KMS-11 (cell line): ENCODE measurements around the gene CHI3L2.

Source experiments
- H2AFZ ChIP-seq: fragments of 200-600 bp; sonication (generic); 2 replicates; pipeline ENCODE4 v1.6.1; 2016; ENCODE audit warnings: antibody characterized with exemption, mixed run types, low read depth
- H3K27ac ChIP-seq: fragments of 200-600 bp; sonication (generic); 2 replicates; pipeline ENCODE4 v1.6.1; 2016; ENCODE audit warnings: mild to moderate bottlenecking, mixed run types
- H3K27me3 ChIP-seq: fragments of 200-600 bp; sonication (generic); 2 replicates; pipeline ENCODE4 v1.6.1; 2017; ENCODE audit warnings: mild to moderate bottlenecking, low read depth, mixed run types, moderate library complexity; ENCODE audit not compliant: insufficient read depth
- H3K36me3 ChIP-seq: fragments of 200-600 bp; sonication (generic); 2 replicates; pipeline ENCODE4 v1.6.1; 2017; ENCODE audit warnings: mild to moderate bottlenecking, mixed run types; ENCODE audit not compliant: insufficient read depth
- H3K4me1 ChIP-seq: fragments of 200-600 bp; sonication (generic); 2 replicates; pipeline ENCODE4 v1.6.1; 2016; ENCODE audit warnings: mild to moderate bottlenecking, low read depth, mixed run types; ENCODE audit not compliant: poor library complexity, severe bottlenecking
- H3K4me2 ChIP-seq: fragments of 200-600 bp; sonication (generic); 2 replicates; pipeline ENCODE4 v1.7.0; 2016; ENCODE audit warnings: mild to moderate bottlenecking, mixed run types
- H3K4me3 ChIP-seq: fragments of 200-600 bp; sonication (generic); IDR thresholded peaks from 2 replicates; pipeline ENCODE4 v1.6.1; 2017; ENCODE audit warnings: low read depth, low read length, mixed read lengths; ENCODE audit not compliant: insufficient read depth
- H3K79me2 ChIP-seq: fragments of 200-600 bp; sonication (generic); 2 replicates; pipeline ENCODE4 v1.6.1; 2016; ENCODE audit warnings: low read depth, mixed run types; ENCODE audit not compliant: insufficient read depth
- H3K9ac ChIP-seq: fragments of 200-600 bp; sonication (generic); 2 replicates; pipeline ENCODE4 v1.6.1; 2016; ENCODE audit warnings: mild to moderate bottlenecking, mixed run types
- H4K20me1 ChIP-seq: fragments of 200-600 bp; sonication (generic); 2 replicates; pipeline ENCODE4 v1.6.1; 2016; ENCODE audit warnings: mild to moderate bottlenecking, mixed run types; ENCODE audit not compliant: insufficient read depth
- TF ChIP-seq, protein P1 (sequence below): fragments of 200-600 bp; sonication (generic); conservative IDR thresholded peaks from 2 replicates; pipeline ENCODE4 v1.6.1; 2017; ENCODE audit warnings: low read depth, mild to moderate bottlenecking, antibody characterized with exemption, low read length, moderate library complexity, mixed read lengths

The CHI3L2 gene, protein sequence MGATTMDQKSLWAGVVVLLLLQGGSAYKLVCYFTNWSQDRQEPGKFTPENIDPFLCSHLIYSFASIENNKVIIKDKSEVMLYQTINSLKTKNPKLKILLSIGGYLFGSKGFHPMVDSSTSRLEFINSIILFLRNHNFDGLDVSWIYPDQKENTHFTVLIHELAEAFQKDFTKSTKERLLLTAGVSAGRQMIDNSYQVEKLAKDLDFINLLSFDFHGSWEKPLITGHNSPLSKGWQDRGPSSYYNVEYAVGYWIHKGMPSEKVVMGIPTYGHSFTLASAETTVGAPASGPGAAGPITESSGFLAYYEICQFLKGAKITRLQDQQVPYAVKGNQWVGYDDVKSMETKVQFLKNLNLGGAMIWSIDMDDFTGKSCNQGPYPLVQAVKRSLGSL

DNA sequence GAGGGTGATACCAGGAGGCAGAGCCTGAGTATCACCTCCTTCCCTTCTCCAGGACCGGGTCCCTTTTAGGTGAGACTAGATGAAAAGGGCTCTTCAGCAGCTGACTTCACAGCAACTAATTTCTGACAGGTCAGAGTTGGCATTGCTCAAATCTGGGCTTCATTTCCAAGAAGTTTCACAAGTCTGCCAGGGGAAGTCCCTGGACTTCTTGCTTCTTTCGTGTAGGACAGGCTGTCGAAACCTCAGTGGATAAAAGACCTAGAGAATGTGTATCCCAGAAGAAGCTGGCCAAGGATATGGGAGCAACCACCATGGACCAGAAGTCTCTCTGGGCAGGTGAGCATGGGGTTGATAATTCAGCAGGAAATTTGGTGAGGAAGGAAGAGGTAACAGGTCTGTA lies at the start of gene CHI3L2:
Gene CHI3L2 (plus strand): TSS at position 280 of the 400 bp plus-strand sequence. CDS start 17 bp downstream, at position 297.
- Histone ChIP-seq H3K9ac (no peak within 1 kb of the TSS), H3K79me2 (no peaks in the 10 kb centered on the region), H2AFZ (no peak within 1 kb of the TSS), H3K36me3 (no peaks in the 10 kb centered on the region), H4K20me1 (no peaks in the 10 kb centered on the region), H3K4me3 (no peak within 1 kb of the TSS), H3K4me2 (no peak within 1 kb of the TSS), H3K27ac (no peak within 1 kb of the TSS), H3K27me3 (no peaks in the 10 kb centered on the region), H3K4me1 (peaks cover 7% of the 10 kb centered on the region)
- TF ChIP-seq, protein P1, sequence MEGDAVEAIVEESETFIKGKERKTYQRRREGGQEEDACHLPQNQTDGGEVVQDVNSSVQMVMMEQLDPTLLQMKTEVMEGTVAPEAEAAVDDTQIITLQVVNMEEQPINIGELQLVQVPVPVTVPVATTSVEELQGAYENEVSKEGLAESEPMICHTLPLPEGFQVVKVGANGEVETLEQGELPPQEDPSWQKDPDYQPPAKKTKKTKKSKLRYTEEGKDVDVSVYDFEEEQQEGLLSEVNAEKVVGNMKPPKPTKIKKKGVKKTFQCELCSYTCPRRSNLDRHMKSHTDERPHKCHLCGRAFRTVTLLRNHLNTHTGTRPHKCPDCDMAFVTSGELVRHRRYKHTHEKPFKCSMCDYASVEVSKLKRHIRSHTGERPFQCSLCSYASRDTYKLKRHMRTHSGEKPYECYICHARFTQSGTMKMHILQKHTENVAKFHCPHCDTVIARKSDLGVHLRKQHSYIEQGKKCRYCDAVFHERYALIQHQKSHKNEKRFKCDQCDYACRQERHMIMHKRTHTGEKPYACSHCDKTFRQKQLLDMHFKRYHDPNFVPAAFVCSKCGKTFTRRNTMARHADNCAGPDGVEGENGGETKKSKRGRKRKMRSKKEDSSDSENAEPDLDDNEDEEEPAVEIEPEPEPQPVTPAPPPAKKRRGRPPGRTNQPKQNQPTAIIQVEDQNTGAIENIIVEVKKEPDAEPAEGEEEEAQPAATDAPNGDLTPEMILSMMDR, result no peak

- TF ChIP-seq, protein P1, result no peak
- H3K27ac ChIP-seq, result no peak overlapping the region
- H3K79me2 ChIP-seq, result no peaks in the 10 kb centered on the region
- H3K9ac ChIP-seq, result no peak overlapping the region
- no peak overlapping the region for H3K4me2 ChIP-seq
- H3K4me3 ChIP-seq, result no peak overlapping the region
- no peaks in the 10 kb centered on the region for H3K36me3 ChIP-seq
- H3K4me1 ChIP-seq, result no peaks in the 10 kb centered on the region
- H3K27me3 ChIP-seq, result no peaks in the 10 kb centered on the region
- H2AFZ ChIP-seq, result no peak overlapping the region
- no peaks in the 10 kb centered on the region for H4K20me1 ChIP-seq
Observed at GRCh38 chr1:111179968-111180533, 47.5 kb upstream of the CHI3L2 start.

DNA sequence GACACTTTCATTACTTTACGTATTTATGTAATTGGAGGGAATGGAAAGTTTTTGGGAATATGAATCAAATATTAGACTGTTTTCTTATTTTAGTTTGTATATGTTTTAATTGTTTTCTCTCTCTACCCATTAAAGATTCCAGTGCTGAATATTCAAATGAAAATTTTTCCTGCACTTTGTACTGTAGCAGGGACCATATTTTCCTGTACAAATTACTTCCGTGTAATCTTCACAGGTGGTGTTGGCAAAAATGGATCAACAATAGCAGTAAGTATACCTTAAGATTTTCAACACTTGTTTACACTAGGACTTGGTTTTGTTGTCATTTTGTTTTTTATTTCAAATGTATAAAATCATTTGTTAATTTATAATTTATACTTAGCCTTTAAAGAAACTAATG lies 45.5 kb upstream of the CHI3L2 start:
- TF ChIP-seq, protein P1, result no peak
- no peaks in the 10 kb centered on the region for H3K4me1 ChIP-seq
- no peak overlapping the region for H2AFZ ChIP-seq
- no peak overlapping the region for H3K27ac ChIP-seq
- no peaks in the 10 kb centered on the region for H3K79me2 ChIP-seq
- H3K27me3 ChIP-seq, result no peaks in the 10 kb centered on the region
- H3K36me3 ChIP-seq, result no peaks in the 10 kb centered on the region
- H4K20me1 ChIP-seq, result no peaks in the 10 kb centered on the region
- H3K4me3 ChIP-seq, result no peak overlapping the region
- no peak overlapping the region for H3K4me2 ChIP-seq
- no peak overlapping the region for H3K9ac ChIP-seq

DNA sequence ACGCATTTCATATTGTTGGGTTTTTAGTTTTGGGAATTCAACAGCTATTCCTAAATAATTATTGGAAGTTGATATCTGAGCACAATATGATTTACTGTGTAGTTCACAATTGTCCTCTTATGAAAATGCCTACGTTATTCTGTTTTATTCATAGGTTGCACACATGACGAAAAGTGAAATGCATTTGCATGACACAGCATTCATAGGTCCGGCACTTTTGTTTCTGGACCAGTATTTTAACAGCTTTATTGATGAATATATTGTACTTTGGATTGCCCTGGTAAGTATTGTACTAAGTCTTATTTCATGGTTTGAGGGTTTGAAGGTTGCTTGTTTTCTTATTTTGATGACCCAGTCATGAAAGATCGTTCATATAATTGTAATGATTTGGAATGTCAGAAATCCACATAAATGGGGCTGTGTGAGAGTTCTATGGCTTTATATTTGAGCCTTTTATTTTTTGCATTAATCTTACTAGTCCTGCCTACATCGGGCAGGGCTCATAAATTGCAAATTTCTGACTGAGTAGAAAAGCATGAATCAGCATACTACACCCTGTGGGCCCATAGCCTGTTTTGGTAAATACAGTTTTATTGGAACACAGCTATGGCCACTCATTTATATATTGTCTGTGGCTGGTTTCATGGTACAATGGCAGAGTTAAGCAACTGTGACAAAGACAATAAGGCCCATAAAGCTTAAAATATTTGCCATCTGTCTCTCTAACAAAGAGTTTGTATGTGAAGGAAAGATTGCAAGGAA lies 44.0 kb upstream of the CHI3L2 start:
- Histone ChIP-seq H3K4me1 (no peaks in the 10 kb centered on the region), H3K4me3 (no peak overlapping the region), H2AFZ (no peak overlapping the region), H4K20me1 (no peaks in the 10 kb centered on the region), H3K79me2 (no peaks in the 10 kb centered on the region), H3K9ac (no peak overlapping the region), H3K27ac (no peak overlapping the region), H3K4me2 (no peak overlapping the region), H3K36me3 (no peaks in the 10 kb centered on the region), H3K27me3 (no peaks in the 10 kb centered on the region)
- TF ChIP-seq, protein P1, result no peak
